Stomach (tissue), 4 donors: Measurements from ENCODE around the gene SLMAP.

ENCODE experiments used
- CTCF ChIP-seq, 7 experiments: fragments of 450-650 bp in 4 of 7; fragments of 200-600 bp in 3 of 7; sonication (generic) in 3 of 7; IDR thresholded peaks; one replicate each; pipeline ENCODE4 v1.5.1; 2016 to 2019; ENCODE audit warnings: antibody characterized with exemption in 7 of 7, control low read depth in 2 of 7, mild to moderate bottlenecking in 1 of 7
- EP300 ChIP-seq: sonication (generic); formaldehyde crosslinking; IDR thresholded peaks from one replicate; pipeline ENCODE4 v1.6.1; 2017; ENCODE audit warnings: antibody characterized with exemption
- POLR2A ChIP-seq, 4 donors: fragments of 450-650 bp; IDR thresholded peaks; one replicate each; pipeline ENCODE4 v1.6.1; 2016; ENCODE audit warnings: antibody characterized with exemption in 4 of 4, control low read depth in 2 of 4, mild to moderate bottlenecking in 1 of 4, moderate library complexity in 1 of 4

DNA sequence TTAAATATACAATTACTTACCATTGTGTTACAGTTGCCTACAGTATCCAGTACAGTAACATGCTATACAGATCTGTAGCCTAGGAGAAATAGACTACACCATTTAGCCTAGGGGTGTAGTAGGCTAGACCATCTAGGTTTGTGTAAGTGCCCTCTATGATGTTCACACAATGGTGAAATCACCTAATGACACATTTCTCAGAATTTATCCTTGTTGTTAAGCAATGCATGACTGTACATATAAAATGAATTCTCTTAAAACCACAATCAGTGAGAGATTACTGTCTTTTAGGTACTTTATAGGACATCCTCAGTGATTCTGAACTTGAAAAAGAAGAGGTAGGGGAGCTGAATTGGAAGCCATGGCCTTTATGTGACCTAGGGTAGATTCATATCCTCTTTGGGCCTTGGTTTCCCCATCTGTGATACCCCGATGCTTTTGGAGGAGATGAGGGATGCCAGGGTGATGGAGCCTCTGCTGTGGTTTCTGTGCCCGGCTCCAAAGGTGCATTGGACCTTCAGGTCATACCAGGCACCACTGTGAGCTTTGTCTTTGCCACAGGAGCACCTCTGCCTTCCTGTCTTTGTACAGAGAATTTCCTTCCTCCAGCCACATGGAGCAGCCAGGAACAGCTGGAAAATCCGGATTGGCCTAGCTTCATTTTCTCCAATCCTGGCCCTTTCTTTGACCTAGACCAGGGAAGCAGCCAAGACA is 200.2 kb downstream of the SLMAP start:
- TF ChIP-seq CTCF (IDR thresholded peaks at IDR 0.05) (no peak), POLR2A (IDR thresholded peaks at IDR 0.05) (no peak), EP300 (no peak)
